ENCODE results near the gene SCFD2. TPM values are rescaled to one million over a fixed set of nuclear protein-coding genes. Genes with fewer than 3 reads are reported as not detected.

The SCFD2 gene
- polyA plus RNA-seq, 3 donors: 5.4 to 9.4 (median 6.7) TPM

DNA sequence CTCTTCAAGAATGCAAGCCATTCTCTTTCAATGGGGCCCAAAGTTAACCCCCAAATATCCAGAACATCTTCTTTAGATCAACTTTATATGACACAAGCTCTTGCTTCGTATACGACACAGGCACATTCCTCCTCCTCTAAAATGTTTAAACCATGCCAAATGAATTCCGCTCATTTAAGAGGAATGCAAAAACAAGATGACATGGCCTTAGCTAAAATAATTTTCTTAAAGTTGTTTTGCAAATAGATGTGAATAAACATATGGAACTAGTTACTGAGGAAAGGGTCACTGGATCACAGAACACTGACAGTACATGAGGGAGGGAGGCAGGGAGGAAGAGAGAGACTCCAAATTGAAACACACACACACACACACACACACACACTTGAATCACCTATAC lies 406.3 kb downstream of the SCFD2 start:
- Histone ChIP-seq H3K36me3 (replicated peaks in 1 of 2; ENCODE audit: control insufficient read depth in 1 of 2, insufficient read depth in 2 of 2, low read length in 2 of 2) (no peaks in the 10 kb centered on the region), H3K27me3 (ENCODE audit: control insufficient read depth in 2 of 2, insufficient read depth in 2 of 2, low read length in 2 of 2) (no peaks in the 10 kb centered on the region), H4K20me1 (ENCODE audit: insufficient read depth, low read length) (no peaks in the 10 kb centered on the region), H3K4me2 (replicated peaks; ENCODE audit: extremely low read depth, low read length, poor library complexity, severe bottlenecking) (no peak overlapping the region), H2AFZ (ENCODE audit: insufficient read depth, low read depth, low read length, poor library complexity, severe bottlenecking) (no peak overlapping the region), H3K4me3 (replicated peaks in 1 of 3; ENCODE audit: low read depth in 2 of 3, low read length in 3 of 3) (no peak overlapping the region), H3K27ac (ENCODE audit: low read depth in 1 of 2, low read length in 2 of 2) (no peak overlapping the region), H3K79me2 (ENCODE audit: insufficient read depth, low read length) (no peaks in the 10 kb centered on the region), H3K4me1 (ENCODE audit: control insufficient read depth in 1 of 2, insufficient read depth in 2 of 2, low read length in 2 of 2) (no peaks in the 10 kb centered on the region), H3K9me3 (replicated peaks in 1 of 2; ENCODE audit: control insufficient read depth in 1 of 2, insufficient read depth in 1 of 2, low read length in 2 of 2) (peaks cover 0 to 7% of the 10 kb centered on the region in 2 donors), H3K9ac (ENCODE audit: insufficient read depth, low read length, poor library complexity, severe bottlenecking) (no peak overlapping the region)
- H3K27me3 Mint-ChIP-seq (ENCODE audit: low read depth in 3 of 3): peaks cover 0 to 3% (median 0%) of the 10 kb centered on the region in 3 donors
- no peak overlapping the region for H3K4me3 Mint-ChIP-seq
- H3K4me1 Mint-ChIP-seq: no peaks in the 10 kb centered on the region
- peaks cover 0 to 4% (median 0%) of the 10 kb centered on the region in 7 donors for H3K9me3 Mint-ChIP-seq
- WGBS (ENCODE audit: insufficient coverage): no CpG with 5 or more reads among the region's 3 CpGs
- intact Hi-C loops (cut with micrococcal nuclease): no loop called here
- TF ChIP-seq CTCF (IDR thresholded peaks at IDR 0.05): no peak
- H3K36me3 Mint-ChIP-seq: no peaks in the 10 kb centered on the region
- no peak for DNase-seq
- H3K27ac Mint-ChIP-seq: no peak overlapping the region

- no peaks in the 10 kb centered on the region for H3K4me1 Mint-ChIP-seq
- Histone ChIP-seq H3K9ac (ENCODE audit: insufficient read depth, low read length, poor library complexity, severe bottlenecking) (no peak overlapping the region), H3K4me2 (replicated peaks; ENCODE audit: extremely low read depth, low read length, poor library complexity, severe bottlenecking) (no peak overlapping the region), H3K27me3 (ENCODE audit: control insufficient read depth in 2 of 2, insufficient read depth in 2 of 2, low read length in 2 of 2) (no peaks in the 10 kb centered on the region), H3K9me3 (replicated peaks in 1 of 2; ENCODE audit: control insufficient read depth in 1 of 2, insufficient read depth in 1 of 2, low read length in 2 of 2) (peaks cover 0 to 7% of the 10 kb centered on the region in 2 donors), H3K79me2 (ENCODE audit: insufficient read depth, low read length) (no peaks in the 10 kb centered on the region), H3K4me1 (ENCODE audit: control insufficient read depth in 1 of 2, insufficient read depth in 2 of 2, low read length in 2 of 2) (no peaks in the 10 kb centered on the region), H3K27ac (ENCODE audit: low read depth in 1 of 2, low read length in 2 of 2) (no peak overlapping the region), H3K4me3 (replicated peaks in 1 of 3; ENCODE audit: low read depth in 2 of 3, low read length in 3 of 3) (no peak overlapping the region), H4K20me1 (ENCODE audit: insufficient read depth, low read length) (no peaks in the 10 kb centered on the region), H3K36me3 (replicated peaks in 1 of 2; ENCODE audit: control insufficient read depth in 1 of 2, insufficient read depth in 2 of 2, low read length in 2 of 2) (no peaks in the 10 kb centered on the region), H2AFZ (ENCODE audit: insufficient read depth, low read depth, low read length, poor library complexity, severe bottlenecking) (no peak overlapping the region)
- H3K27ac Mint-ChIP-seq: peak overlapping the region in 1 of 7 donors; percentile 6
- no peak for DNase-seq
- TF ChIP-seq CTCF (IDR thresholded peaks at IDR 0.05): no peak
- H3K36me3 Mint-ChIP-seq: no peaks in the 10 kb centered on the region
- intact Hi-C loops (cut with micrococcal nuclease): no loop called here
- 100% methylated on average over 4 of the region's 12 CpGs for WGBS (ENCODE audit: insufficient coverage)
- H3K9me3 Mint-ChIP-seq: peaks cover 0 to 6% (median 0%) of the 10 kb centered on the region in 7 donors
- H3K27me3 Mint-ChIP-seq (ENCODE audit: low read depth in 3 of 3): peaks cover 0 to 3% (median 0%) of the 10 kb centered on the region in 3 donors
- H3K4me3 Mint-ChIP-seq: no peak overlapping the region
Observed at GRCh38 chr4:52957835-52958631, 407.8 kb downstream of the SCFD2 start.
